Prostate gland (tissue), 2 donors: ENCODE results near the gene COA8. TPM values are rescaled to one million over a fixed set of nuclear protein-coding genes. Genes with fewer than 3 reads are reported as not detected.

Source experiments
- DNase-seq: peaks from one replicate; pipeline ENCODE4 v3.0.0-alpha.2; 2019; ENCODE audit warnings: low spot score
- H3K27ac ChIP-seq, 2 donors: fragments of 200-600 bp; sonication (generic); 2 replicates each; pipeline ENCODE4 v1.5.1; 2017 to 2019
- H3K27me3 ChIP-seq: fragments of 200-600 bp; sonication (generic); replicated peaks from 2 replicates; pipeline ENCODE4 v1.5.1; 2019; ENCODE audit not compliant: insufficient read depth
- H3K36me3 ChIP-seq, 2 donors: fragments of 200-600 bp; sonication (generic); 1 replicate in 1 of 2; 2 replicates in 1 of 2; pipeline versions ENCODE4 v1.5.1 to v1.8.1; 2017 to 2019
- H3K4me1 ChIP-seq: fragments of 200-600 bp; sonication (generic); replicated peaks from 2 replicates; pipeline ENCODE4 v1.5.1; 2019
- H3K4me3 ChIP-seq, 2 donors: fragments of 200-600 bp; sonication (generic); 2 replicates each; pipeline ENCODE4 v1.5.1; 2017 to 2019
- H3K9me3 ChIP-seq: fragments of 200-600 bp; sonication (generic); 2 replicates; pipeline ENCODE4 v1.5.1; 2017
- POLR2A ChIP-seq: fragments of 450-650 bp; IDR thresholded peaks from one replicate; pipeline ENCODE4 v1.6.1; 2016; ENCODE audit warnings: antibody characterized with exemption, mild to moderate bottlenecking
- POLR2AphosphoS5 ChIP-seq: sonication (generic); formaldehyde crosslinking; IDR thresholded peaks from one replicate; pipeline ENCODE4 v1.6.1; 2017; ENCODE audit warnings: antibody characterized with exemption
- WGBS: methylation state at CpG from one replicate; pipeline ENCODE4 v1.1.5; 2018; 5-methylcytosine and 5-hydroxymethylcytosine counted together
- intact Hi-C: fragments of 100-400 bp; cut with DNase I; formaldehyde crosslinking; loops from one replicate; pipeline ENCODE4 v1.14.2; 2022
- total RNA-seq, 2 donors: library from RNA; depleted of rRNA; stranded (reverse); fragments of >200 nt; gene quantifications; one replicate each; pipeline ENCODE4 v1.1.0, GENCODE V29; 2016
- TF ChIP-seq, protein P1 (sequence below), 4 experiments: fragments of 200-600 bp in 2 of 4; fragments of 450-650 bp in 2 of 4; sonication (generic) in 2 of 4; IDR thresholded peaks; 1 replicate in 3 of 4; 2 replicates in 1 of 4; pipeline ENCODE4 v1.5.1; 2016 to 2019; ENCODE audit warnings: antibody characterized with exemption in 4 of 4, mild to moderate bottlenecking in 2 of 4, moderate library complexity in 2 of 4

The COA8 gene
- total RNA-seq, 2 donors from 2014 or later, result 24.3 to 24.9 TPM

DNA sequence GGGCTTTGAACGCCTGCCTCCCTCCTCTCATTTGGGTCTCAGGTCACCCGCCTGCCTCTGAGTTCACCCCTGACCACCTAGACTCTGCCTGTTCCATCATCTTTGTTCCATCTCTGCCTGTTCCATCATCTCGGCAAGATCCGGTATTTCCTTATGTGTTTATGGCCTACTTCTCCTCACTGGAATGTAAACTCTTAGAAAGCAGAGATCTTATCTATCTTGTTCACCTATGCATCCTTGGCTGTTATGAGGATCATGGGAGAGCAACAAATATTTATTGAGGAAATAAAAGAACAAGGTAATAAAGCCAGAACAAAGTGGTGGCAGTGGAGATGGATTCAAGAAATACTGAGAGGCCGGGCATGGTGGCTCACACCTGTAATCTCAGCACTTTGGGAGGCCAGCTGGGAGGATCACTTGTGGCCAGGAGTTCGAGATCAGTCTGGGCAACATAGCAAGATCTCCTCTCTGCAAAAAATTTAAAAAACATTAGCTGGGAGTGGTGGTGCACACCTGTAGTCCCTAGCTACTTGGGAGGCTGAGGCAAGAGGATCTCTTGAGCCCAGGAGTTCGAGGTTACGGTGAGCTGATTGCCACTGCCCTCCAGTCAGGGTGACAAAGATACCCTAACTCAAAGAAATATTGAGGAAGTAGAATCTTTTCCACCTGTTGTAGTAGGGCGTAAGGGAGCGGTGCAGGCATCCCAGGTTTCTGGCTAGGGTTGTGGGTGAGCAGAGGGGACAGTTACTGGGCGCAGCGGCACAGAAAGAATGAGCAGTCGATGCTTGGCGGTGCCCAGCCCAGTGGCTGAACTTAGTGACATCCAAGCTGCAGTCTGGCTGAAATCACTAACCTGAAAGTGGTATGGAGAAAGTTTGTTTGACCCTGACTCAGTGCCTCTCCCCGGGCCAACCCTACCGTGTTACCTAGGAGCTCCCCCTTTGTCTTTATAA, 64.6 kb downstream of the COA8 start:
- Histone ChIP-seq H3K36me3 (no peaks in the 10 kb centered on the region), H3K27ac (peak overlapping the region; percentile 93 to 98), H3K27me3 (no peaks in the 10 kb centered on the region), H3K4me1 (peaks cover 11% of the 10 kb centered on the region), H3K4me3 (no peak overlapping the region), H3K9me3 (no peaks in the 10 kb centered on the region)
- TF ChIP-seq, protein P1, sequence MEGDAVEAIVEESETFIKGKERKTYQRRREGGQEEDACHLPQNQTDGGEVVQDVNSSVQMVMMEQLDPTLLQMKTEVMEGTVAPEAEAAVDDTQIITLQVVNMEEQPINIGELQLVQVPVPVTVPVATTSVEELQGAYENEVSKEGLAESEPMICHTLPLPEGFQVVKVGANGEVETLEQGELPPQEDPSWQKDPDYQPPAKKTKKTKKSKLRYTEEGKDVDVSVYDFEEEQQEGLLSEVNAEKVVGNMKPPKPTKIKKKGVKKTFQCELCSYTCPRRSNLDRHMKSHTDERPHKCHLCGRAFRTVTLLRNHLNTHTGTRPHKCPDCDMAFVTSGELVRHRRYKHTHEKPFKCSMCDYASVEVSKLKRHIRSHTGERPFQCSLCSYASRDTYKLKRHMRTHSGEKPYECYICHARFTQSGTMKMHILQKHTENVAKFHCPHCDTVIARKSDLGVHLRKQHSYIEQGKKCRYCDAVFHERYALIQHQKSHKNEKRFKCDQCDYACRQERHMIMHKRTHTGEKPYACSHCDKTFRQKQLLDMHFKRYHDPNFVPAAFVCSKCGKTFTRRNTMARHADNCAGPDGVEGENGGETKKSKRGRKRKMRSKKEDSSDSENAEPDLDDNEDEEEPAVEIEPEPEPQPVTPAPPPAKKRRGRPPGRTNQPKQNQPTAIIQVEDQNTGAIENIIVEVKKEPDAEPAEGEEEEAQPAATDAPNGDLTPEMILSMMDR (IDR thresholded peaks at IDR 0.05), result no peak
- no peak for TF ChIP-seq POLR2A
- TF ChIP-seq POLR2AphosphoS5, result peak; percentile 92
- intact Hi-C loops, result no loop called here
- DNase-seq, result peak; percentile 33
- 83% methylated on average over 16 of the region's 16 CpGs for WGBS

- Histone ChIP-seq H3K4me1 (peaks cover 11% of the 10 kb centered on the region), H3K4me3 (peak overlapping the region; percentile 98 to 99), H3K36me3 (no peaks in the 10 kb centered on the region), H3K27ac (peak overlapping the region; percentile 93 to 98), H3K9me3 (no peaks in the 10 kb centered on the region), H3K27me3 (no peaks in the 10 kb centered on the region)
- intact Hi-C loops, result no loop called here
- 8% methylated on average over 31 of the region's 31 CpGs for WGBS
- peak; percentile 54 for DNase-seq
- TF ChIP-seq, protein P1 (IDR thresholded peaks at IDR 0.05), result no peak
- TF ChIP-seq POLR2AphosphoS5 (peak; percentile 20), POLR2A (peak; percentile 77)
These were observed 65.5 kb downstream of the COA8 start for GRCh38 chr14:103628221-103628683.

GRCh38 chr14:103628684-103629502, 66.1 kb downstream of the COA8 start, which contains the start of gene KLC1:
Gene KLC1, plus strand, starts transcription at chr14:103629211. Its CDS starts 25,354 bp downstream, at chr14:103654565.
- peak within 1 kb of the TSS; percentile 98 to 99 for H3K4me3 ChIP-seq
- peak; percentile 90 for TF ChIP-seq POLR2A
- TF ChIP-seq, protein P1 (IDR thresholded peaks at IDR 0.05), result no peak
- TF ChIP-seq POLR2AphosphoS5, result peak; percentile 83
- no peaks in the 10 kb centered on the region for H3K36me3 ChIP-seq
- H3K27ac ChIP-seq, result peak within 1 kb of the TSS; percentile 93 to 98
- no peaks in the 10 kb centered on the region for H3K9me3 ChIP-seq
- DNase-seq, result peak; percentile 80
- intact Hi-C loops, result no loop called here
- 1% methylated on average over 59 of the region's 97 CpGs for WGBS
- H3K4me1 ChIP-seq, result peaks cover 11% of the 10 kb centered on the region
- H3K27me3 ChIP-seq, result no peaks in the 10 kb centered on the region

GRCh38 chr14:103629503-103630121, 66.9 kb downstream of the COA8 start:
- DNase-seq, result peak; percentile 28
- Histone ChIP-seq H3K27ac (peak overlapping the region; percentile 93 to 98), H3K4me1 (peaks cover 11% of the 10 kb centered on the region), H3K9me3 (no peaks in the 10 kb centered on the region), H3K4me3 (peak overlapping the region; percentile 98 to 99), H3K36me3 (no peaks in the 10 kb centered on the region), H3K27me3 (no peaks in the 10 kb centered on the region)
- intact Hi-C loops, result no loop called here
- TF ChIP-seq POLR2A (peak; percentile 26), POLR2AphosphoS5 (no peak)
- TF ChIP-seq, protein P1 (IDR thresholded peaks at IDR 0.05), result peak in 1 of 4 experiments; percentile 3
- WGBS, result under 1% methylated on average over 58 of the region's 71 CpGs
